ENCODE data around the gene UBE2U.
"Not testable (repeated sequence)": the region's sequence is repeated elsewhere in the genome, so short reads cannot be mapped to it uniquely, and the experiment has no call there.

UBE2U gene

DNA sequence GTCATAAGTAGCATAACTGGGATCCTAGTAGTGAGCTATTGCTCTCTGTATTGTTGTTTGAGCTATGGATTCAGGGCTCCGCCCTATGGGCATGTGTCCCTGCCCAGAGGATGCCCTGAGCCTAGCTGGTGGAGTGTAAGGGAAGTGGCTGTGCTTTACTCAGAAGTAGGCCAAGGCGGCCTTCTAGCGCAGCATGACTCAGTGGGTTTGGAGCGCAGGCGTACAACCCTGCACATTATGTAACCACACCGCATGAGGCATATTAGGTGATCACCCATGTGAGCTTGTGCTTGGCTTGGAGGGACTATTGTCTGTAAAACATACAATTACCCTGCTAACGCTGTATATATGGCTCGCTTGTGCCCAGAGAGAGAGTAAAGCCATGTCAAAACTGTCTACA is 11.1 kb upstream of the UBE2U start:
- DNase-seq (ENCODE audit: low read depth, low spot score), result no peak

DNA sequence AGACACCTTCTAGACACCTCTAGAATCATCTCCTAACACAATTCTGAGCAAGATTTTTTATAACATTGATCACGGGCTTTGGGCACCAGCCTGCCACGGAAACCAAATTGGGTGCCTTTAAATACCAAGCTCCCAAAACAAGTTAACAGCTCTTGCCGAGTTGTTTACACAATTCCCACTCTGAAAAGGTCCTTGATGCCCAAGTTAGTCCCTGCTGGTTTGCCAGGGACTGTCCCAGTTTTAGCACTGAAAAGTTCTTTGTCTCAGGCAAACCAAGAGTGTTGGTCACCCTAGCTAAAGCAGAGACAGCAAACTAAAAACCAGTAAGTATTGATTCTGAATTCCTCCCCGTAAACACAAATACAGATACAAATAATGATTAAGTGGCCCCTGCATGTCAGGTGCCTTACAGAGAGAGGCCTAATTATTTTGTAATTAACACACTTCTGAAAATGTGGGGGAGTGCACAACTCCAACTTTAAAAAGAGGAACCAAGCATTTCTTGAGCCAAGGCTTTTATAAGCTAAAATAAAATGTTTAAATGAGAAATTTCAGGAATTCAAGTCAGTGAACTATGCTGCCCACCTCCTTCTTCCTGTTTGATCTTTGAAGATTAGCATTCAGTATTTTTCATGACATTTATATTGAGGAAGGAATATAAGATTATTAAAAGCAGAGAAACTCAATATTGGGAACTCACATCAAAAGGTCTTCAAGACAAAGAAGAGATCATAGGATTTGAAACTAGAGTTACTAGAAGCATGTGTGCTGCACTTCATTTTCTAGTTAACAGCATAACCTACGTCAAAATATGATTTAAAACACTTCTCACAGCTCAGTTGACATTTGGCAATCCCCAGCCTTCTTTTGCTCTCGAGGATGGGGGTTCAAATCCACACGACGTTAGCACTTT is 9.0 kb upstream of the UBE2U start:
- DNase-seq (ENCODE audit: low read depth, low spot score), result no peak

DNA sequence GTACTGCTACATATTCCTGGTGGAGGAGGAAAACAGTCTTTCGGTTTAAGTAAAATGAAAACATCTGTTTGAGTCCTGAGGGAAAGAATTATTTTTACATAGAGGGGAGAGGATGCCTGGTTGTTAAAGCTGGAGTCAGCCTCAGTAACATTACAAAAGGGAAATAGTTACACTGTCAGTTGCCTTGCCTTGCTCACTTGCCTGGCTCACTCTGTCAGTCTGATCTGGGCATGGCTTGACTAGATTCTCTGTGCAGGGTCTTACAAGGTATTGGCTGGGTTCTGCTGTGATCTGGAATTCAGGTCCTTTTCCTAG is 8.4 kb upstream of the UBE2U start:
- DNase-seq (ENCODE audit: low read depth, low spot score), result no peak

DNA sequence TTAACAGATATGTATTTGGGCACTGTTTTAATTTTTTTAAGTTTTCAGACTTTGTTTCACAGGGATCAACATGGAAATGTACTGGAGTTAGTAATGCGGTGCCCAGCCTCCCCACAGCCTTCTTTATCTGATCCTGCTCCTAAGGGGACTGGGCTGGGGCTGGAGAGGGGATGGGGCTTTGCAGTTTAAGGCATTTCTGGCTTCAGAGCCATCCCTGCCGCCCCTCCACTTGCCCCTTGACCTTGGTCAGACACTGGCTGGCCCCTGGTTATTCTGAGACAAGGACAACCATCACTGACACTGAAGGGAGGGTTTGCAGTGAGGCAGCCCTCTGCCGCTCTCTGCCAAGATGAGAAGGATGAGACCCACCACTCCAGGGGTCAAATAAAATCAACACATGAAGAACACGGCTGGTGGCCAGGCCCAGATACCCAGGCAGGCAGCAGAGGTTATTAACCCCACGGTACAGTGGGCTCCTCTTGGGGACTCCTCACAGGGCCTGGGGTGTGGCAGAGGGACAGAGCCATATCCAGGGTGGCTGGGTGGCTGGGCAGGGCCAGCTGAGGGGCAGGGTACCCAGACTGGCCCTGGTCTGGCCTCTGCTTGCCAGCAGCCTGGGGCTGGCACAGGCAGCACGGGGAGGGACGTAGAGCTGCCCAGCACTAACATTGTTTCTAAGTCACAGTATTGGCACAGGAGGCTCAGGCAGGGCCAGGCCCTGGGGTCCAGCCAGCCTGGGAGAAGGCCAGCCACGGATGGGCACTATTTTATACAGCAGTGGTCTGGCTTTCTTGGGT is 7.2 kb upstream of the UBE2U start:
- DNase-seq (ENCODE audit: low read depth, low spot score), result no peak

DNA sequence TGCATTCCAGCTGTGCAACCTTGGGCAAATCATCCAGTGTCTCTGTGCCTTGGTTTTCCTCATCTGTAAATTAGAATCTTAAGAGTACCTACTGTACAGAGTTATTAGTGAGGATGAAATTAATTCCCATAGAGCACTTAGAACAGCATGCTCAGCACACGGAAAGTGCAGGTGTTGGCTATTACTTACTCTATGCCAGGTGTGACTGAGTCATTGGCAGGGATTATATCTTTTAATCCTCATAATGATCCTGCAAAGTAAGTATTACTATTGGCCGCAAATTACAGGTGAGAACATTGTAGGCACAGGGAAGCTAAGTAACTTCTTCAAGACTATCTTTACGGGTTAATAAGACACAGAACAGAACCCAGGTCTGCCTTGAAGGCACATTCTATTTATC is 6.3 kb upstream of the UBE2U start:
- no peak for DNase-seq (ENCODE audit: low read depth, low spot score)

DNA sequence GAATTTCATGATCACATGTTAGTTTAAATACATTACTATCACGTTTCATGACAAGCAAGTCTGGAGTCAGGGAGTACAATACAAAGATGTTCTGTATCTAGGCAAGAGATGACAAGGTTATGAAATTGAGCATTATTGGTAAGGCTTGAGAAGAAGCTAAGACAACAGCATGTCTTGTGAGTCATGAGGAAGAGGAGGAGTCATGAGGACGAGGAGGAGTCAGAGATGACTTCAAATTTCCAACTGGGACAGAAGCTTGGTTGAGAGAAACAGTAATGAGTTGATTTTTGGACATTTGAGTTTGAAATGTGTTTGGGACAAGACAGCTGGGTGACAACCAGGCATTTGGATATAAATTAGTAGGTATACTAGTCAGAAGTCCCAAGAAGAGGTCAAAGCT is 4.3 kb upstream of the UBE2U start:
- DNase-seq (ENCODE audit: low read depth, low spot score), result no peak

DNA sequence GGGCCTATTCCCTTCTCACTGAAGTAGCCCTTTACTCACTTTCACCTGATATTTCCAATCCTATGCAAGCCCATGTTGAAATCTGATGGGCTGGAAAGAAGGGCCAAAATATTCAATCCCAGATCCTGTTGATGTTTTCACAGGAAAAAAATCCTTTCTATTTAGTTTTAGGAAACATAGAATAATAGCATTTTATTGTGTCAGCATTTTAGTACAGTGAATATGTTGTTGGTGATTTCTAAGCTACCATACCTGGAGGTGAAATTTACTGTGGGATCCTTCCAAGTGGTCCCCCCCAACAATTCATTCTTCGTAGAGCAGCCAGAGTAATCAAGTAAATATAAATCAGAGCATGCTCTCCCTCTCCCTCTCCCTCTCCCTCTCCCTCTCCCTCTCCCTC is 3.4 kb upstream of the UBE2U start:
- no peak for DNase-seq (ENCODE audit: low read depth, low spot score)

DNA sequence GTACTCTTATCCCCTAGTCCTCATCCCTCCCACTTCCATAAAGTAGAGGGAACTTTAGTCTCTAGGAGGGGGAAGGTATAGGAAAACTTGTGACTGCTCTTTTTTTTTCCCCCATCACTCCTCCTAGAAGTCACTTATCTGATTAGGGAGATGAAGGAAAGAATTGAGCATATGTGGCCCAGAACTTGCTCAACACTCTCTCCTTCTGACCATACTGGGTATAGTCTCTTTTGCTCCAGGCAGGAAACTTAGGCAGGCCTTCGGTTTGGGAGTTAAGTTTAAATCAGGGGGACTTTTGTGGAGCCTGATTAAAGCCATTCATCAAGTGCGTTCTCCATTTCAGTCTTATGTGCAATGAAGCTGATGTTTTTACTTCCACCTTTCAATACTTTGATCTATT is 5.8 kb downstream of the UBE2U start:
- no peak for DNase-seq (ENCODE audit: low read depth, low spot score)

DNA sequence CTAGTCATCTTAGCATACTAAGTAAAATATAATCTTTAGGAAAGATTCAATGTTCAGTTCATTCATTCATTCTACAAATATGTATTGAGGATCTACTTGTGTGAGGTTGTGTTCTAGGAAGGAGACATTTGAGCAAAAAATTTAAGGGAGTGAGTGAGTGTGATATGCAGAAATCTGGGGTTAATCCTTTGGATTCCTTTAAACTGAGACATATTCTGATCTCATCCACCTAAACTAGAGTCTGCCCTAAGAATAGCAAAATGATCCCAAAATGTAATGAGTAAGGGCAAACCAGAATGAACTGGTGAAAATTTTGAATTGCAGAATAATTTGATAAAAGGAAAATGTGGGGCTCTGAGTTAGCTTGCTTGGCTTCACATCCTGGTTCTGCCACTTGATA is 8.6 kb downstream of the UBE2U start:
- no peak for DNase-seq (ENCODE audit: low read depth, low spot score)

DNA sequence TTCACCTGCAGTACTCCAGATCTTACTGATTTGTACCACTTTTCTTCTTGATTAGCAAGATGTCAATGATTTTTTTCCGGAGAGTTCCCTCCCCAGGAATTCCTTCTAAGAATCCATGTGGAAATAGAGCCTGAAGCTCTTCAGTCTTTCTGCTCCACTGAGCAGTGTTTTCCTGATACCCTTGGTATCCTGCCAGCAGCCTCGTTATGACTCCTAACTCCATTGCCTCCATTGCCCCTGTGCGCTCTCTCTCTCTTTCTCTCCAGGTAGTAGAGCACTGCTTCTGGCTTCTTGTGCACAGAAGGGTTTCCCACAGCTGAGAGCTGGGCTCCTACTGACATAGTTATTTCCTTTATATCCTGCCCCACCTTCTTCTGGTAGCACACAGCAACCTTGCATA is 12.2 kb downstream of the UBE2U start:
- DNase-seq (ENCODE audit: low read depth, low spot score), result no peak

DNA sequence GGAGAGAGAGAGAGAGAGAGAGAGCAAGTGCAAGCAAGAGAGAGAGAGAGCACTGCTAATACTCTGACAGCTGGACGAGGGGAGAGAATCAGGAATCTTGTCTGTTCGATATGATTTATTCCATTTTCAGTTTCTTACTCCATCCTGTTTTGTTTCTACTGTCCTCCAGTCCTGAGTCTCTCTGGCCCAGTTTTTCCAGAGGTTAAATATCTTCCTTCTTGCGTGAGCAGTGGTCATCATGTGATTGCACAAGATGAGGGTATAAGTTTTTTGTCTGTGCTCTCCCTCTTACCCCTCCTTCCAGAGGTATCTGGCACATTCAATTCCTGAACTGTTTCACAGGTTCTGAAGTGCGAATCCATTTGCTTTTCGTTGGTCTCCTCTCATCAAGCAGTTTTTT is 16.8 kb downstream of the UBE2U start:
- DNase-seq (ENCODE audit: low read depth, low spot score), result no peak

DNA sequence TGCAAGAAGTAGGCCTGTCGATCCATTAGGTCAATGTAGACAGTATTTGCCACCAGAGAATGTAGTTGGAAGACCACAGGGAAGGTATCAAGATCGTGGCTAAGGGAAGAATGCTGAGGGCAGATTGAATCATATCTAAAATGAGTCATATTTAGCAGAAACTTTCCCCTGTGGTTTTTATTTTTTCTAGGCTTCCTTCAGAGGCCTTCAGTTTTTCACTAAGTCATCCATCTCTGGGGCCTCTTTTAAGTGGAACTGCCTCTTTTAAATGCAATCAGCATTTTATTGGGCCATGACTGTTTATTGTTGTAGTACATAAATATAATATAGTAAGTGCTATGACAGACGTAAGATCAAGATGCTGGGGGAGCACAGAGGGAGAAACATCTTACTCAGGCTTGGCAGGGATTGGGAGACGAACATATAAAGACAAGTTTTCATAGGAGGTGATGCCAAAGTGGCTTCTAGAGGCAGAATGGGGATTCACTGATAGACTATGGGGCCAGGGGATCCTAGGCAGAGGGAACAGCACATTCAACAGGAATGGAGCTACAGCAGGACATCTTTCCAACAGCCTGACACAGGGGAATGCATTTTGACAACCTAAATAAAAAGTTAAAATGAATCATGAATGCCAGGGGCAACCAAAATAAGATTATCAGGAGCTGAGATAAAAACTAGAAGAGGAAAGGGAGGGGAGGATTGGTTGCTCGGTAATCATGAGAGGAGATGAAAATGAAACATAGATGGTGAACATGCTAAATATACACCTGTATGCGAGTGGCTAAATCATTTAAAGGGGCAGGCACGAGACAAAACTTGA is 20.1 kb downstream of the UBE2U start:
- DNase-seq (ENCODE audit: low read depth, low spot score), result no peak

DNA sequence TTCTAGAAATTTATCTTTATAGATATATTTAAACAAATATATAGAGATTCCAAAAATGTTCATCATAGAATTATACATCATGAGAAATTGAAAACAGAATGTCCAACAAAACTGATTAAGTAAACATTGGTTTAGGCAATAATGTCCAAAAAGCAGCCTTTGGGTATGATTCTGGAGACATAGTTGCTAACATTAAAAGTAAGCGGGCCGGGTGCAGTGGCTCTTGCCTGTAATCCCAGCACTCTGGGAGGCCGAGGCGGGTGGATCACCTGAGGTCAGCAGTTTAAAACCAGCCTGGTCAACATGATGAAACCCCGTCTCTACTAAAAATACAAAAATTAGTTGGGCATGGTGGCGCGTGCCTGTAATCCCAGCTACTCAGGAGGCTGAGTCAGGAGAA is 20.8 kb downstream of the UBE2U start:
- not testable (repeated sequence) for DNase-seq (ENCODE audit: low read depth, low spot score)

DNA sequence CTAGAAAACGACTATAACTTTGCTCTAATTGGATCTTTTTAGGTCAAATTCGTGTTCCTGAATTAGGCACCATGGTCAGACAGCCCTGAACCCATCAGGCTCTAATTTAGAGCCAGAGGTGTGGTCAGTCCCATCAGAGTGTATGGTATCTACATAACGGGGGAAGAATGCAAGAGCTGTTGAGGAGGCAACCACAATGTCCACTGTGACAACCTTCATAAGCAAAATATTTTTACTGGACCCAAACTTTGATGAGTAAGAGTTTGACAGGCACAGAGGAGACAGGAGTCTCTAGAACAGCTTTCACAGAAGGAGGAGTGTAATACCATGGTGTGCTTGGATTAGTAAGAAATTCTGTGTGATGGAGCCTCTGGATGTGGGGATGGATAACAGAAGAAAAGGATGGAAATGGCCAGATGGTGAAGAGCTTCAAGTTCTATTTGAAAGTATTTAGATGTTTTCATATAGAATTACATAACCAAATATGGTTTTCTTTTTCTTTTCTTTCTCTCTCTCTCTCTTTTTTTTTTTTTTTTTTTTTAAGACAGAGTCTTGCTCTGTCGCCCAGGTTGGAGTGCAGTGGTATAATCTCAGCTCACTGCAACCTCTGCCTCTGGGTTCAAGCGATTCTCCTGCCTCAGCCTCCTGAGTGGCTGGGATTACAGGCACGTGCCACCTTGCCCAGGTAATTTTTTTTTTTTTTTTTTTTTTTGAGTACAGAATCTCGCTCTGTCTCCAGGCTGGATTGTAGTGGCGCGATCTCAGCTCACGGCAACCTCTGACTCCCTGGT is 24.9 kb downstream of the UBE2U start:
- DNase-seq (ENCODE audit: low read depth, low spot score), result no peak

DNA sequence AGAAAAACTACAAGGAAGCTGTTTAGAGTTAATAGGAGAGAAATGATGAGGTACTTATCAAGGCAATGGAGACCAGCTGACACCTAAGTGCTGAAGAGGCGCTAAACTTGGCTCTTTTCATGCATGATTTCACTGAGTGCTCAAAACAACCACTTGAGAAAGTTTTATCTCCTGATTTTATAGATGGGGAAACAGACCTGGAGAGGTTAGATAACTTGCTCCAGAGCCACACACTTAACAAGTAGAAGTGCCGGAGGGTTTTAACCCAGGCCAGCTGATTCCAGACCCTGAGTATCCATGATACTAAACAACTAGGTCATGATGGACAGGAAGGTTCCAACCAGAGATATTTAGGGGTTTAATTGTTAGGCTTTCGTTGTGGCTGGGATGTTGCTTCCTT is 25.9 kb downstream of the UBE2U start:
- DNase-seq (ENCODE audit: low read depth, low spot score), result no peak

DNA sequence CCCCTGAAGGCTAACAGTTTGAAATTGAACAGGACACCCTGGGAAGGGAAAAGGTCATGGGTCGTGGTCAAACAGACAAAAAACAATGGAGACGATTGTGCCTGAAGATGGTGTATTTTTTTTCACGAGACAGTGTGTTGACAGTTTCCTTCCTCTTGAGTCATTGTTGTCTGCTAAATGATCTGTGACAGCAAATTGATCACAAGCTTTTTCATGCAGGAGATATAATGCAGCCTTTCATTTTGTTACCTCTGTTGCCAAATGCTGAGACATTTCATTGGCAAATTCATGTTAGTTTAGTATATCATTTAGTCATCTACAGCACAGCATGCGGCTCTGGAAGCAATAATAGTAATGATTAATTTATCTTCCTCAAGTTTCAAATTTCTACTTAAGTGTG is 27.7 kb downstream of the UBE2U start:
- DNase-seq (ENCODE audit: low read depth, low spot score), result no peak

DNA sequence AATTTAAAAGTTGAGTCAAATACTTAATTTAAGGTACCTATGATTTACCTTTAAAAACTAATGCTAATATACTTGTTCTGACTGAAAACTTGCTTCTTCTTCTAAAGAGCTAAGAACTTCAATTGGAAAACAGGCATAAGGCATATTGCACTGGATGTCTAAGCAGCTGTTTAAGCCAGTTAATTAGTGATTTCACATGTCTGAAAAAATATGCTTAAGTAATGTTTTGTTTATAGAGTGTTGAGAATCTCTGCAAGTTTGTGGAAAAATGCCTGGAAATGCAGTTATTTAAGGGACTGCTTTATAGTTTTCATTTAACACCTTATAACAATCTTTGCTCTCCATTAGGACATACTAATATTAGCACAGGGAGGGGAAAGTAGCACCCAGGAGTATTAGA is 28.2 kb downstream of the UBE2U start:
- DNase-seq (ENCODE audit: low read depth, low spot score), result no peak

DNA sequence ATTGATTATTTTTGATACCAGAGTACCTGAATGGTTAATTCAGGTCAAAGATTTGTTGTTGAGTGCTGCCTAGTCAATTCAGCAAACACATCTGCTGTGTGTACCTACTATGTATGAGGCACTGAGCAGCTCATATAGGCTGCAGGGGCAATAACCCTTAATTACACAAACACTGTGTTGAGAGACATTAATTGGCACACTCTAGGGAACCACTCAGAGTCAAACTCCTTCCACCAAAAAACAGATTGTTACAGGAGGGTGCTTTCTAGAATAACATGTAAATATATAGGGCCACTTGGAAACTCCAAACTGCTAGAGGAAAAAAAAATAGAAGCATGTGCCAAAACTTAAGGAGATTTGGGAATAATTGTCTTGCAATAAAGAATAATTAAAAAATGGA is 31.3 kb downstream of the UBE2U start:
- no peak for DNase-seq (ENCODE audit: low read depth, low spot score)

DNA sequence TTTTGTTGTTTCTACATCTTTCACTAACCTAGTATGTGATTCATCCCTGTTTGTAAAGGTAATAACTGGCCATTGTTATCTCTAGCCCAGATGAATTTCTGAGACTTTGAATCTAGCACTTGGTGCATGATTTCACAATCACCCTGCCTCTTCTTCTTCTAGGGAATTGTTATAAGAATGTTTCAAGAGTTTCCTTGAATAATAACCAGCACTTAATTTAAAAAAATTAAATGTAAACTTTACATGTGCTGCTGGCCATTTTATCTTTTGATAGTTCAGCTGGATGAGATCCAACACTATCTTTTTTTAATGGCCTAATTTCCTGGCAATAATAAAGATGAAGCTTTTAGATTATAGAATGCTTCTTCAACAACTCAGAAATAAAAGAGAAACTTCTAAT is 31.8 kb downstream of the UBE2U start:
- DNase-seq (ENCODE audit: low read depth, low spot score), result no peak

DNA sequence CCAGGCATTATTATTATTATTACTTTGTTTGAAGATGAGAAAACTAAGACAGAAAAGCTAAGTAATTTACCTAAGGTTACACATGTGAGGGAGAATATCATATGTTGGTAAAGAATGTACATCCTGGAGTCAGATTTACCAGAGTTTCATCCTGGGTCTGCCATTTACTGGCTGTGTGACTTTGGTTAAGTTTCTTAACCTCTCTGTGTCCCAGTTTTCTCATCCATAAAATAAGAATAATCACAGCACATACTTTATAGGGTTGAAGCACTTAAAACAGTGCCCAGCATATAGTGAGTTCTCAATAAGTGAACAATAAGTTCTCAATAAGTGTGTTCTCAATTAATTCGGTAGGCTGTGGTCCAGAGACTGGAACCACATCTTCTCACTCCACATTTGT is 32.5 kb downstream of the UBE2U start:
- no peak for DNase-seq (ENCODE audit: low read depth, low spot score)

DNA sequence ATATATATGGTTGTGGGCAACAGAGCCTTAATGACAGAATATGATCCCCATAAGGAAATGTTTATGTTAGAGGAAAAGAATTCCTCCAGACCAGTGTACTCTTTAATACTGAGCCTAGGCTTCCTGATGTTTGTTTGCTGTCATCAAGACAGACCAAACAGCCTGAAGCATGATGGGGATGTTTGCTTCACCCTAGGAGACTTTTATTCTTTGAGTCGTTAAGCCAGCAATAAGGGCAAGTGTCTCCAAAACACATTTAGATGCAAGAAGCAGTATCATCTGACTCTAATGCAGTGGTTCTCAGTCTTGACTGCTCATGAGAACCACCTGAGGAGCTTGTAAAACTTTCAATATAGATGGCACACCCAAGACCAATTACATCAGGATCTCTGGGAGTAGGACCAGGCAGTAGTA is 33.1 kb downstream of the UBE2U start:
- DNase-seq (ENCODE audit: low read depth, low spot score), result no peak

DNA sequence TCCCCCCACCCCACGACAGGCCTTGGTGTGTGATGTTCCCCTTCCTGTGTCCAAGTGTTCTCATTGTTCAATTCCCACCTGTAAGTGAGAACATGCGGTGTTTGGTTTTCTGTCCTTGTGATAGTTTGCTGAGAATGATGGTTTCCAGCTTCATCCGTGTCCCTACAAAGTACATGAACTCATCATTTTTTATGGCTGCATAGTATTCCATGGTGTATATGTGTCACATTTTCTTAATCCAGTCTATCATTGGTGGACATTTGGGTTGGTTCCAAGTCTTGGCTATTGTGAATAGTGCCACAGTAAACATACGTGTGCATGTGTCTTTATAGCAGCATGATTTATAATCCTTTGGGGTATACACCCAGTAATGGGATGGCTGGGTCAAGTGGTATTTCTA is 36.1 kb downstream of the UBE2U start:
- DNase-seq (ENCODE audit: low read depth, low spot score), result not testable (repeated sequence)
